Gastroesophageal sphincter (tissue), 3 donors: Measurements from ENCODE around the gene TOMM6.

Source experiments
- CTCF ChIP-seq, 4 experiments: fragments of 200-600 bp in 2 of 4; fragments of 450-650 bp in 2 of 4; sonication (generic) in 1 of 4; IDR thresholded peaks; one replicate each; pipeline ENCODE4 v1.5.1; 2017 to 2019; ENCODE audit warnings: antibody characterized with exemption in 4 of 4, mild to moderate bottlenecking in 2 of 4, moderate library complexity in 2 of 4
- EP300 ChIP-seq: sonication (generic); formaldehyde crosslinking; IDR thresholded peaks from one replicate; pipeline ENCODE4 v1.6.1; 2017; ENCODE audit warnings: antibody characterized with exemption, mild to moderate bottlenecking
- POLR2A ChIP-seq, 2 donors: fragments of 450-650 bp; IDR thresholded peaks; one replicate each; pipeline ENCODE4 v1.6.1; 2017; ENCODE audit warnings: antibody characterized with exemption in 2 of 2, mild to moderate bottlenecking in 2 of 2, moderate library complexity in 1 of 2
- POLR2AphosphoS5 ChIP-seq: sonication (generic); formaldehyde crosslinking; IDR thresholded peaks from one replicate; pipeline ENCODE4 v1.6.1; 2017; ENCODE audit warnings: antibody characterized with exemption

GRCh38 chr6:41741625-41742490 lies 45.6 kb upstream of the TOMM6 start:
- TF ChIP-seq POLR2A (IDR thresholded peaks at IDR 0.05) (no peak), CTCF (IDR thresholded peaks at IDR 0.05) (no peak), POLR2AphosphoS5 (no peak), EP300 (no peak)
